Cardiac fibroblast (primary cell): ENCODE results near the gene FOCAD.
A peak's percentile ranks its signal among the peaks of the same experiment; 100 is the strongest.

Source experiments
- DNase-seq, 2 donors: peaks; one replicate each; pipeline versions ENCODE4 v3.0.0 to v3.0.0-alpha.2; 2010; ENCODE audit warnings: low read depth in 2 of 2
- H3K4me3 ChIP-seq, 2 donors: replicated peaks in 1 of 2; 1 replicate in 1 of 2; 2 replicates in 1 of 2; pipeline ENCODE4 v1.5.1; 2011; ENCODE audit warnings: low read depth in 2 of 2, low read length in 2 of 2, mild to moderate bottlenecking in 2 of 2, moderate library complexity in 1 of 2
- CTCF ChIP-seq: IDR thresholded peaks from one replicate; pipeline ENCODE4 v1.5.1; 2011; ENCODE audit warnings: low read depth, mild to moderate bottlenecking, low read length, inconsistent platforms

FOCAD gene

GRCh38 chr9:20683351-20684034, 566 bp upstream of the FOCAD start:
- DNase-seq, result peak; percentile 86 to 89
- H3K4me3 ChIP-seq, result peak overlapping the region; percentile 69 to 77
- TF ChIP-seq CTCF, result no peak

- H3K4me3 ChIP-seq, result peak overlapping the region; percentile 77 to 83
- DNase-seq, result peak; percentile 81 to 87
- TF ChIP-seq CTCF, result no peak
These were observed 1.0 kb downstream of the FOCAD start for GRCh38 chr9:20684875-20685696.

GRCh38 chr9:20685769-20686168, 1.7 kb downstream of the FOCAD start:
- no peak for DNase-seq
- no peak for TF ChIP-seq CTCF
- H3K4me3 ChIP-seq, result peak overlapping the region in 1 of 2 donors; percentile 77

- no peak overlapping the region for H3K4me3 ChIP-seq
- DNase-seq, result no peak
- TF ChIP-seq CTCF, result no peak
These were observed 5.8 kb downstream of the FOCAD start for GRCh38 chr9:20689833-20690232.

GRCh38 chr9:20692554-20692953, 8.5 kb downstream of the FOCAD start:
- no peak for TF ChIP-seq CTCF
- DNase-seq, result no peak
- H3K4me3 ChIP-seq, result no peak overlapping the region

- no peak overlapping the region for H3K4me3 ChIP-seq
- DNase-seq, result peak in 1 of 2 donors; percentile 47
- TF ChIP-seq CTCF, result no peak
These were observed 9.0 kb downstream of the FOCAD start for GRCh38 chr9:20693068-20693467.
